DOHH2 (cell line): ENCODE measurements around the gene TBC1D22A.

ENCODE experiments used
- EZH2phosphoT487 ChIP-seq: fragments of 200-600 bp; sonication (generic); IDR thresholded peaks from 2 replicates; pipeline ENCODE4 v1.6.1; 2017; ENCODE audit warnings: borderline replicate concordance, mild to moderate bottlenecking, antibody characterized with exemption, low read length, moderate library complexity, mixed read lengths
- TF ChIP-seq, protein P1 (sequence below): fragments of 200-600 bp; sonication (generic); IDR thresholded peaks from one replicate; pipeline ENCODE4 v1.5.1; 2014; ENCODE audit warnings: antibody characterized with exemption, mild to moderate bottlenecking, low read depth, low read length; ENCODE audit not compliant: poor library complexity, severe bottlenecking

DNA sequence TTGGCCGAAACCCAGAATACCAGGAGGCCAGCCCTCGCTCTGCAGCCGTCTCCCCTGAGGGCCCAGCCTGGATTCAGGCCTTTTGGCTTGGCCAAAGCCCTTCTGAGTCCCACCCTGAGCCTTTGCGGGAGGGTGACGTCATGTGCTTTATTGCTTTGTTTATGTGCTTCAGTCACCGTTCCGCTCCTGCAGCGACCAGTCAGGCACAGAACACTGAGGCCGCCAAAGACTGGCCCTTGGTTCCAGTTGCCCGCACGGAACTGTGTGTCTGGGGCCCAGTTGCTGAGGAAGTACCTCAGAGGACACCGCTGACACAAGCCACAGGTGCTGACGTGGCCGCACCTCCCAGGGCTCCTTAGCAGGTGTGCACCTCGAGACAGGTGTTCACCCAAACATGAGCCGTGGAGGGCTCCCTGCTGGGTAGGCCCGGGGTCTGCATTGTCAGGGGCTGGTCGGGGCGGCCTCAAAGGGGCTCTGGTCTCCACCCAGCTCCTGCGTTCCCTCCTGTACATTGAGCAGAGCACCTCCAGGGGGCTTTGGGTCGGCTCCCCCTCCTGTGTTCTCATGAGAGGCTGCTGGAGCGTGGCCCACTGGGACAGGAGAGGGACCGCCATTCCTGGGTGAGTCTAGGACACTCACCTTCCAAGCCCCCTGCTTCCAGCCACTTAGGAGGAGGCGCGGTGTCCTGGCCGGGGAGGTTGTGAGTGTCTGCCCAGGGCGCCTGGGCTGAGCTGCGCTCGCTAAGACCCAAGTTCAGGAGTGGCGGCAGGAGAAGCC lies 376.8 kb downstream of the TBC1D22A start:
- TF ChIP-seq, protein P1, sequence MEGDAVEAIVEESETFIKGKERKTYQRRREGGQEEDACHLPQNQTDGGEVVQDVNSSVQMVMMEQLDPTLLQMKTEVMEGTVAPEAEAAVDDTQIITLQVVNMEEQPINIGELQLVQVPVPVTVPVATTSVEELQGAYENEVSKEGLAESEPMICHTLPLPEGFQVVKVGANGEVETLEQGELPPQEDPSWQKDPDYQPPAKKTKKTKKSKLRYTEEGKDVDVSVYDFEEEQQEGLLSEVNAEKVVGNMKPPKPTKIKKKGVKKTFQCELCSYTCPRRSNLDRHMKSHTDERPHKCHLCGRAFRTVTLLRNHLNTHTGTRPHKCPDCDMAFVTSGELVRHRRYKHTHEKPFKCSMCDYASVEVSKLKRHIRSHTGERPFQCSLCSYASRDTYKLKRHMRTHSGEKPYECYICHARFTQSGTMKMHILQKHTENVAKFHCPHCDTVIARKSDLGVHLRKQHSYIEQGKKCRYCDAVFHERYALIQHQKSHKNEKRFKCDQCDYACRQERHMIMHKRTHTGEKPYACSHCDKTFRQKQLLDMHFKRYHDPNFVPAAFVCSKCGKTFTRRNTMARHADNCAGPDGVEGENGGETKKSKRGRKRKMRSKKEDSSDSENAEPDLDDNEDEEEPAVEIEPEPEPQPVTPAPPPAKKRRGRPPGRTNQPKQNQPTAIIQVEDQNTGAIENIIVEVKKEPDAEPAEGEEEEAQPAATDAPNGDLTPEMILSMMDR, result no peak
- no peak for TF ChIP-seq EZH2phosphoT487
